ENCODE data around the gene FES. TPM values are rescaled to one million over a fixed set of nuclear protein-coding genes. Genes with fewer than 3 reads are reported as not detected.

FES gene
- total RNA-seq, 2 donors from 2014 or later: 54.2 to 86.3 TPM

- Histone ChIP-seq H3K9me3 (no peaks in the 10 kb centered on the region), H3K27ac (no peak overlapping the region), H3K27me3 (replicated peaks; ENCODE audit: insufficient read depth) (no peaks in the 10 kb centered on the region), H3K36me3 (peaks cover 56% of the 10 kb centered on the region), H3K4me3 (no peak overlapping the region), H3K4me1 (ENCODE audit: control insufficient read depth in 1 of 2, low read depth in 2 of 2) (peaks cover 7 to 15% of the 10 kb centered on the region in 2 donors)
- TF ChIP-seq CTCF (IDR thresholded peaks at IDR 0.05): no peak
- ATAC-seq (ENCODE audit: insufficient number of reproducible peaks, low FRiP score, low read depth): no peak
- DNase-seq (ENCODE audit: low spot score): no peak
Observed at GRCh38 chr15:90939756-90940155, 55.5 kb downstream of the FES start.

- no peaks in the 10 kb centered on the region for H3K9me3 ChIP-seq
- H3K27ac ChIP-seq: no peak overlapping the region
- peaks cover 63% of the 10 kb centered on the region for H3K36me3 ChIP-seq
- DNase-seq (ENCODE audit: low spot score): no peak
- ATAC-seq (ENCODE audit: insufficient number of reproducible peaks, low FRiP score, low read depth): no peak
- peaks cover 4 to 9% of the 10 kb centered on the region in 2 donors for H3K4me1 ChIP-seq (ENCODE audit: control insufficient read depth in 1 of 2, low read depth in 2 of 2)
- no peak for TF ChIP-seq CTCF (IDR thresholded peaks at IDR 0.05)
- no peaks in the 10 kb centered on the region for H3K27me3 ChIP-seq (replicated peaks; ENCODE audit: insufficient read depth)
- no peak overlapping the region for H3K4me3 ChIP-seq
Observed at GRCh38 chr15:90941038-90941437, 56.7 kb downstream of the FES start.

- Histone ChIP-seq H3K27me3 (replicated peaks; ENCODE audit: insufficient read depth) (no peaks in the 10 kb centered on the region), H3K4me3 (no peak overlapping the region), H3K27ac (no peak overlapping the region), H3K36me3 (peaks cover 70% of the 10 kb centered on the region), H3K9me3 (no peaks in the 10 kb centered on the region), H3K4me1 (ENCODE audit: control insufficient read depth in 1 of 2, low read depth in 2 of 2) (no peaks in the 10 kb centered on the region)
- no peak for TF ChIP-seq CTCF (IDR thresholded peaks at IDR 0.05)
- no peak for DNase-seq (ENCODE audit: low spot score)
- ATAC-seq (ENCODE audit: insufficient number of reproducible peaks, low FRiP score, low read depth): no peak
Observed at GRCh38 chr15:90942354-90943120, 58.2 kb downstream of the FES start.

GRCh38 chr15:90945091-90945490, 60.8 kb downstream of the FES start:
- DNase-seq (ENCODE audit: low spot score) (no peak), ATAC-seq (ENCODE audit: insufficient number of reproducible peaks, low FRiP score, low read depth) (no peak)
- no peak overlapping the region for H3K4me3 ChIP-seq
- H3K36me3 ChIP-seq: peaks cover 80% of the 10 kb centered on the region
- no peaks in the 10 kb centered on the region for H3K27me3 ChIP-seq (replicated peaks; ENCODE audit: insufficient read depth)
- H3K9me3 ChIP-seq: no peaks in the 10 kb centered on the region
- TF ChIP-seq CTCF (IDR thresholded peaks at IDR 0.05): no peak
- no peaks in the 10 kb centered on the region for H3K4me1 ChIP-seq (ENCODE audit: control insufficient read depth in 1 of 2, low read depth in 2 of 2)
- no peak overlapping the region for H3K27ac ChIP-seq

Other genes with a start within 250 kb of the FES start
- under 1 TPM; 0.49 to 0.81 TPM for gene BLM, start 167.2 kb upstream of the FES start, total RNA-seq
- 10 to 100 TPM; 78.4 to 89.7 TPM for gene FURIN, start 15.9 kb upstream of the FES start, total RNA-seq
- 10 to 100 TPM; 59.7 to 68.4 TPM for gene MAN2A2, start 18.8 kb downstream of the FES start, total RNA-seq
- gene HDDC3, start 48.0 kb downstream of the FES start, total RNA-seq: 10 to 100 TPM; 11.5 to 13.1 TPM
- gene UNC45A, start 50.8 kb downstream of the FES start, total RNA-seq: 10 to 100 TPM; 54.0 to 65.5 TPM
- 10 to 100 TPM in 1 of 2 donors, 1 to 10 TPM in 1; 8.6 to 23.7 TPM for gene RCCD1, start 70.4 kb downstream of the FES start, total RNA-seq
- 10 to 100 TPM in 1 of 2 donors, 1 to 10 TPM in 1; 5.1 to 20.5 TPM for gene PRC1, start 110.0 kb downstream of the FES start, total RNA-seq
- 10 to 100 TPM in 1 of 2 donors, 1 to 10 TPM in 1; 7.3 to 12.2 TPM for gene VPS33B, start 138.1 kb downstream of the FES start, total RNA-seq
- gene SV2B, start 215.8 kb downstream of the FES start, total RNA-seq: 1 to 10 TPM in 1 of 2 donors, not detected in 1; 2.6 TPM

Measured in thoracic aorta (tissue), 2 donors.